HG02884 (cell line): ENCODE results near the gene ANKS1A.

Experiments used
- ATAC-seq: cut with Tn5 transposase; IDR thresholded peaks from one replicate; pipeline ENCODE4 v1.9.1; 2021; ENCODE audit warnings: mild to moderate bottlenecking, moderate library complexity; ENCODE audit not compliant: unreplicated experiment

ANKS1A gene

DNA sequence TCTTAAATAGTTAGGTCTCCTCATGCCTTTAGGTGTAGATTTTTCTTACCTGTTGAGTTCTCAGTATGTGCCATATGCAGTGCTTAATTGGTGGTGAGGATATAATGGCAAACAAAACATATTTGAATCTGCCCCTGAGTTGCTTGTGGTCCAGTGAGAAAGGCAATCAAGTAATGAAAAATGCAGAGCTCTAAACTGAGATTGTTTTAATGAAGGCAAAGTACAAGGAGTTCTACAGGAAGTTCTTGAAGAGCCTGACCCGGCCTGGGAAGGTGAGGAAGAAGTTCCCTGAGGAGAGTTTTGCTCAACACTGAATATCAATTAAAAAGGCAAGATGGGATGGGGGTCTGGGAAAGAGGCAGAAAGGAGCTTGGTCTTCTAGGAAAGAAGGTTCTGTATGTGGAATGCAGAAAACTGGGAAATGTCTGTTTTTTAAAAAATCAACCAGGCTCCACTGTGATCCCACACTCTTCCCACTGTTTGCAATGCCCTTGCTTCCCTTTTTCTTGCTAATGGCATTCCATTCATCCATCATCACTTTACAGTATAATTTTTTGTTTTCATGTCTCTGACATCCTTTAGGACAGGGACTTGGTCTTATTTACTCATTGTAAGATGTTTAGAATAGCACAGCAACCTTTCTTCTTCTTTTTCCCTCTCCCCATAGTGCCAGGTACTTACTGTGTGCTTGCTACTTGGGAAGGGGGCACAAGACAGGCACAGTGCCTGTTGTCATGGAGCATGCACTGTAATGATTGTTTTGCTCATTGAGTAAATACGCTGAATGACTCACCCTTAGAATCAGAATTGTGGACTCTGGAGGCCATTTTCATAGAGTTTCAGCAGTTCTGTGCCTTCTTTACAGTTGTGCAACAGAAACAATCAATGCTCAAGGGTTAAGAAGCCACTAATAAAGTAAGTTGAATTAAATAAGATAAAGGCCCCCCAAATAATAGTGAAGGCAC, 64.3 kb downstream of the ANKS1A start:
- ATAC-seq, result no peak

DNA sequence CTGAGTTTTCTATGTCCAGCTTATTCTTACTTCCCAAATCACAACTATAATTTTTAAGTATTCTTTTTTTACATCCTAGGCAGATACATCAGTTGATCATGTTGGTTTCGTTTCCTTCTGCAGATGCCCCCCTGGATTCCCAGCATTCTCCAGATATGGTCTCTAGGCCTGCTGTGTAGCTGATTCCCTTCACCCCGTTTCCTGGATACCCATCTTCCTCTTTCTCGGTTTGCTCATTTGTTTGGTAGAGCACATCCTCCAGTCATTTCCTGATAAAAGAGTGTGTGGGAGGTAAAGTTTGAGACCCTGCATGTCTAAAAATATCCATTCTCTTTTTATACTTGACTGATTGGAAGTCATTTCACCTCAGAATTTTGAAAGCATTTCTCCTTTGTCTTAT, 66.4 kb downstream of the ANKS1A start:
- no peak for ATAC-seq

DNA sequence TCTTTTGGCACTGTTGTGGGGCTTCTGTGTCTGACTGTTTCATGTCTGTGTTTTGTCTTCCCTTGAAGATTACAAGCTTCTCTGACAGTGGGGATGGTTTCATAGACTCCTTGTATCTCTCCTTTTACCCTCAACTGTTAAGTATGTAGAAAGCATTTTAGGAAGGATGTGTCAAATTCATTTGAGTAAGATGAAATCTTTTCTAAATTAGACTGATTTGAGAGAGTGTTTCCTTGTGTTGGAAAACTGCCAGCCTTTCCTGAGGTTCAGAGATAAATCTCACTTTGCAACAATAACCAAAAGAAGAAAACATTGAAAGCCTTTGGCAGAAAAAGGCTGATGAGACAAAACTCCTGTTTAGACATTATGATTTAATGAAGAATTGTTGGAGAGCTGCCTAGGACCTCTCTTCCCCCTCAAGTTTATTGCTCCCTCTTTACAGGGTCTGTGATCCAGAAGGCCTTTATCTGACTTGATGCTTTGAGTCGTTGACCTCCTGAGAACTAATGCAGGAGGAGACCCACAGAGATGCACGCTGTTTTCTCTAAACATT, 68.3 kb downstream of the ANKS1A start:
- no peak for ATAC-seq

DNA sequence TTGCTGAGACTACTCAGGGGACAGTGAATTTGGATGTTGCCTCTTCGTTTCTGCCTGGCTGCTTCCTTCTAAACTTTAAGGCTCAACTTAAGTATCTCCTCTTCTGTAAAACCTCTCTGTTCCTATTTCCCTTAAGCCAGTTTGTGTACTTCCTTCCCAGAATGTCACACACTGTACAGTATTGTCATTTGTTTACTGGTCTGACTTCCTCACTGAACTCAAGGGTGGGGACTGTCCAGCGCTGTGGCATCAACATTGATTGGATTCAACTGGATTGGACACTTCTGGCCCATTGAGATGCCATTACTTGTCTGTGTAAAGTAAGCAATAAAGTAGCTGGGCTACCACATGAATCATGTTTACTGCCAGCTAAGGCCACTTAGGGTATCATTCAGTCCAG, 69.7 kb downstream of the ANKS1A start:
- no peak for ATAC-seq

DNA sequence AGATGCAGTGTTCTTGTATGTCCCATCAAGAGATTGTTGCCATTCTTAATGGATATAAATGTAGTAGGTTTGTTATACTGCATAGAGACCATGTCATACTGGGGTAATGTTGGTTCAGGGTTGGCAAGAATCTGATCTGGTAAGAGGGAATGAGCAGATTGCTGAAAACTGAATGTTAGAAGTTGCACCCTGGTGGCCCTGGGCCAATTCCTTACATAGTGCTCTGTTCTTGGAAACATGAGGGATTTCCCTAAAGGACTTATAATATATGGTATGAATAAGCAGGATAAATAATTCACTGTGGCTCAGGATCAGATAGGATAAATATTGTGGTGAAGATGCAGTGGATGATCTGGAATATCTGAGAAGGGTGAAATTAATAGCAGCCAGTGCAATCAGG, 70.2 kb downstream of the ANKS1A start:
- ATAC-seq, result no peak

DNA sequence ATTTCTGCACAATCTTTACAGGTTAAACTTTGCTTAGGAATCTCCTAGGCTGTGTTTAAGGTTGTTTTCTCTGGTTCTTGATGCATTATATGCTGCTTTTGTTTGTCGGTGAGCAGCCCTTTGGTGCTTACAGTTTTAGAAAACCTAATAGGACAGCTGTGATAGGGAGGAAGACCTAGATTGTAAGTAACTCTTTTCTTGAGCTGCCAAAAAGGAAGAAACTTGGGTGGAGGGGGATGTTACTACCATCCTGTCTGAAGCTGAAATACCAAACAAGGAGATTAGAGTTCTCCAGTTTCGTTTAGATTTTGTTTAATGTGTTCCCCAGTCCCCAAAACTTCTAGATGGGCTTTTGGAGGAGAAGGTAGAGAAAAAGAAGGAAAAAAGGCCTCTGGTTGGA, 72.0 kb downstream of the ANKS1A start:
- no peak for ATAC-seq

DNA sequence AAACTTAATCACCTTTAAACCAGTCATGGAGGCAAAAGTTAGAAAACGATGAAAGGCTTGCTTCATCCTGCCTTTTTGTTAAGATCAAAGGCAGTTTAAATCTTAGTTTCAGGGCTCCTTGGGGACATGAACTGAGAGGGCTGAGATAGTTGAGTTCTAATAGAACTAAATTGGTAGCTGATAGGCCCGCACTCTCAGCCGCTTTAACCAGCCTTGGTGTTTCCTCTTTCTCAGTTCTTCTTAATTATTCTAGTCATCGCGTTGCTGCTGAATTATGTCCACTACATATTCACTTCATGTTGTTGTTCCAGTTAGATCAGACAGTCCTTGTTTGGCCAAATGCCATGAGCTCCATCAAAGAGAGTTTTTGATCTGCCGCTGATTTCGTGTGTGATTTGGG, 72.5 kb downstream of the ANKS1A start:
- ATAC-seq, result no peak

DNA sequence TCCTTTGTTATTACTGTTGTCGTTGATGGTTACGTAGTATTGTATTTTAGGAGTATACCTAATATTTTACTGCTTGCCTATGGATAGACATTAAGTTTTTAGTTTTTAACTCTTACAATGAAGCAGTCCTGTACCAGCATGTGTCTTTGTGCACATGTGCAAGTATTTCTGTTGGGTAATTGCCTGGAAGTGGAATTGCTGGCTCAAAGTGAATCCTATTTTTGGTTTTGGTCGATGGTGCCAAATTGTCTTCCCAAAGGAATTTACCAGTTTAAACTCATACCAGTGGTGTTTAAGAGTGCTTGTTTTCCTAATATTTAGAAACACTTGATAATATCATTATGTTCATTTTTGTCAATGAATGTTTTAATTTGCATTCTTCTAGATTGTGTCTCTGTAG, 75.5 kb downstream of the ANKS1A start:
- ATAC-seq, result no peak

DNA sequence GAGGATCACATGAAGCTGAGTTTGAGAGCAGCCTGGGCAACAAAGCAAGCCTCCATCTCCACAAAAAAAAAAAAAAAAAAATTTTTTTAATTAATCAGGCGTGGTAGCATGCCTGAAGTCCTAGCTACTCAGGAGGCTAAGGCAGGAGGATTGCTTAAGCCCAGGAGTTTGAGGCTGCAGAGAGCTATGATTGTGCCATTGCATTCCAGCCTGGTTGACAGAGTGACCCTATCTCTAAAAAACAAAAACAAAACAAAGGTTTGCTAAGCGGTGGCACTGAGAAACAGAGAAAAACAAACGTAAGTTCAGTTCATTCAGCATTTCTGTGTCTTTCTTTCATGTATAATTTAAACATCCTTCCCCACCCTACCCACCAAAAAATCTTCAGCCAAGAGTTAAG, 78.4 kb downstream of the ANKS1A start:
- ATAC-seq, result no peak

DNA sequence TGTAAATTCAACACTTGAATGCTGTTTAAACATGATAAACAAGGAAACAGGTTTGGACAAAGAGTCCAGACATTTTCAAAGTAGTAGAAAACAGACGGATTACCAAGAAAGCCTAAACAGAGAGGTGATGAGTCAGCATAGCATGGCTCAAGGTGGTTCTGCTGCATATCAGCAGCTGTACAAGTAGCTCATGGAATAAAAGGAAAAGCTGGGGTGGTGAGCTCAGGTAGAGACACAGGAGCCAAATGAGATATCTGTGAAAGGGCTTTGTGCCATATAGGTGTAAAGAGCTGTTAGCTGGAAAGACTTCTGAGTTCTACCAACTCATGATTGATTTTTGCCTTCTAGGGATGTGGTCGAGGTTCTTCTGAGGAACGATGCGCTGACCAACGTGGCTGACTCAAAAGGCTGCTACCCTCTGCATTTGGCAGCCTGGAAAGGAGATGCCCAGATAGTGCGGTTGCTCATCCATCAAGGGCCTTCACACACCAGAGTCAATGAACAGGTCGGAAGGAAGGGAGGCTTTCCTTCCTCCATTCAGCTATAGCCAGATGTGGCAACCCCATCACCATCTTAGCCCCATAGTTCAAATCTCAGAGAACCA, 80.7 kb downstream of the ANKS1A start:
- ATAC-seq, result no peak

DNA sequence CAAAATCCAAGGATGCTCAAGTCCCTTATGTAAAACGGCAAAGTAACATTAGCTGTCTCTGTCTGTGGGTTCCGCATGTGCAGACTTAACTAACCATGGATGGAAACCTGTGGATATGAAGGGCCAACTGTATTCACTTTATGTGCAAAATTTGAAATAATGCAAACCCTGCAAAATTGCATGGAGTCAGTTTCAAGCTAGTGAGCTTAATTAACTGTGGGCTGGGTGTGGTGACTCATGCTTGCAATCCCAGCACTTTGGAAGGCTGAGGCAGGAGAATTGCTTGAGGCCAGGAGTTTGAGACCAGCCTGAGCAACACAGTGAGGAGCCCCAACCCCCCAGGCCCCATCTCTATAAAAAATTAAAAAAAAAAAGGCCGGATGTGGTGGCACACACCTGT, 81.4 kb downstream of the ANKS1A start:
- ATAC-seq, result no peak

DNA sequence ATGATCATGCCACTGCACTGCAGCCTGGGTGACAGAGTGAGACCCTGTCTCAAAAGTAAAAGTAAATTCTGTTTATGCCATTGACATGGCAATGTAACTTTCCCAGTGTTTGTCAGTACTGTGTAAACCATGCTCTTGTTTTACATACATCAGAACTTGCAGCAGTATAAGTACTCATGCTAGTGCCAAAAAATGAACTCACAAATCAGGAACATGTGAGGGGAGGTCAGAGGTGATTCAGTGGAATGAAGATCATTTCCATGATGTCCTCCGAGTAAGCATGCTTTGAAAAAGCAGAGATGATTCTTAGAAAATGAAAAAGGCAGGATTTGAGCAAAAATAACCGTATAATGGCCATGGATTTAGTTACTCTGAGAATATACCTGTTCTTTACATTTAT, 81.9 kb downstream of the ANKS1A start:
- ATAC-seq, result no peak

DNA sequence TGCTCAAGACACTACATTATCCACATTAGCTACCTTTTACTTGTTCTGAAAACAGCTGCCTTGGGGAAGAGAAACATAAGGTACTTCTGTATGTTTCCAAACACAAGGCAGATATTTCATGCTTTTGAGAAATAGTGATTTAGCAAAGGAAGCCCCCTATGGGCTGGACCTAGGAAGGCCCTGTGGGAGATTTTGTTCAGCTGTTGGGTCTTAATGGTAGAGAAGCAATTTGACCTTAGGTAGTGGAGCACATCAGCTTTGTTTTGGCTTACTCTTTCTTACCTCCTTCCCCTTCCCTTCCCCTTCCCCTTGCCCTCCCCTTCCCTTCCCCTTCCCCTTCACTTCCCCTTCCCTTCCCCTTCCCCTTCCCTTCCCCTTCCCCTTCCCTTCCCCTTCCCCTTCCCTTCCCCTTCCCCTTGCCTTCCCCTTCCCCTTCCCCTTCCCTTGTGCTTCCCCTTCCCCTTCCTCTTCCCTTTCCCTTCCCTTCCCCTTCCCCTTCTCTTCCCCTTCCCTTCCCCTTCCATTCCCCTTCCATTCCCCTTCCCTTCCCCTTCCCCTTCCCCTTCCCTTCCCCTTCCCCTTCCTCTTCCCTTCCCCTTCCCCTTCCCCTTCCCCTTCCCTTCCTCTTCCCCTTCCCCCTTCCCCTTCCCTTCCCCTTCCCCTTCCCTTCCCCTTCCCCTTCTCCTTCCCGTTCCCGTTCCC, 84.6 kb downstream of the ANKS1A start:
- ATAC-seq, result no peak

DNA sequence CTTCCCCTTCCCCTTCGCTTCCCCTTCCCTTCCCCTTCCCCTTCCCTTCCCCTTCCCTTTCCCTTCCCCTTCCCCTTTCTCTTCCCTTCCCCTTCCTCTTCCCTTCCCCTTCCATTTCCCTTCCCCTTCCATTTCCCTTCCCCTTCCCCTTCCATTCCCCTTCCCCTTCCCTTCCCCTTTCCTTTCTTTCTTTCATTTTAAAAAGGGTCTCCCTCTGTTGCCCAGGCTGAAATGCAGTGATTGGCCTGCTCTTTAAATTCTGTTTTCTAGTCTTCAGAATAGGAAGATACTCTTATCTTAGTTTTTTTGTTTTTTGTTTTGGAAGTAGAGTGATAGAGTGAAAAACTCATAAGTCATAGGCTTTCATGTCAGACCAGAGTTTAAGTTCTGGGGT, 85.2 kb downstream of the ANKS1A start:
- ATAC-seq, result no peak

DNA sequence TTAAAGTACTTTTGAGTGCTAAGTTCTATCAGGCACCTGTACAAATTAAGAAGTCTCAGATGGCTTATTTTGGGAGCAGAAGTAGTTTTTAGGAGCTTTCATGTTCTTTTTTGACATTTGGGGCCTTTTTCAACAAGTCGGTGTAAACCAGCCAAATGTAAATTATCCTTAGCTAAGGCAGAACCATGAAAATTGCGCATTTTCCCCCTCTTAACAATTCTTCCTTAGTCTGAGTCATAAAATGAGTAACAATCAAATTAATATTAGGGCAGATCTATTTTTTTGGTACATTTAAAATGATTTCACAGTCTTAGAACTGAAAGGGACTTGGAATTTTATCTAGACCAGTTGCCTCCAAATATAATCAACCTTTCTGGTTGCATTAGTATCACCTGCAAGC, 87.2 kb downstream of the ANKS1A start:
- ATAC-seq, result no peak

DNA sequence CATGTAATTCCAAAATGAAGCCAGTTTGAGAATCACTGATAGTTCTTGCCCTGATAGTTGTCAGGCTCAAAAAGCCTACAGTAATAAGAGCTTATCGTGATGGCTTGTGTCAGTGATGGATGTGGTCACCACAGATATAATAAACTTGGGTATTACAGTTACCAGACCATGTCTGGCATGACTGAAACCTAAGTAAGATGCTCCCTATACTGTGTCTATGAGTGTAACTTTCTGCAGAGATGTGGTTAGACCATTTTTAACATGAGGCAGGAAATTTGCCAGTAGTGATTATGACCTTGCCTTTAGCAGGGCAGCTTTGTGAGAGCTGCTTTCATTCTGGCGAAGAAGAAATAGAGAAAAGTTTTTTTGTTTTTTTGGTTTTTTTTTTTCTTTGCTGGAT, 90.2 kb downstream of the ANKS1A start:
- ATAC-seq, result no peak

DNA sequence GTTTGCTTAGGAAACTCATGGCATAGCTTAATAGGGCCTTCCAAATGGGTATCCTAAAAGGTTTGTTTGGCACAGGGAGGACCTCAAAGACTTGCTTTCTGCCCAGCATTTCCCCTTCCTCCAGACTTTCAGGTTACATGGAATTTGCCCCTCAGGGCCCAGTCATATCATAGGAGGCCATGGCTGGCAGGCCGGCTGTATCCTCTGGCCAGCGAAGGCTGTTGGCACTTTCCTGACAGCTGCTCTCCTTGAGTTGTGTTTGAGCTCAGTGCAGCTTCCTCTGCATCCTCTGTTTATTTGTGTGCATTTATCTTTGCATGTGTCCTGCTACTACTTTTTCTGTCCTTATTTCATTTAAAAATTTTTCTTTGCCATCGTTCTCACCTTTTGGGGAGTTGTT, 90.9 kb downstream of the ANKS1A start:
- ATAC-seq, result no peak

DNA sequence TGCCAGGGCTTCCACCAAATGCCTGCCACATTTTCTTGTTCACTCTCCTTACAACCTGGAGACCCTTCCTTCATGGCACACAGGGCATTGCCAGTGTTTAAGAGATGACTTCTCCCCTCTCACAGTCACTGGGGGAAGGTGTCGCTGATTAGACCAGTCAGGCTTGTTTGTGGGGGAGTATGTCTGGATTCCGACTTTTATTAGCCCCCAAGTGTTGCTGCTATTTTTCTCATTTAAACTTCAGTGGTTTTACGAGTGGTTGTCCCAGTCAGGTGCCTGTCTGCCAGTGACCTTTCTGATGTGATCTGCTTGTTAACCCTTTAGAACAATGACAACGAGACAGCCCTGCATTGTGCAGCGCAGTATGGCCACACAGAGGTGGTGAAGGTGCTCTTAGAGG, 92.3 kb downstream of the ANKS1A start:
- ATAC-seq, result no peak

DNA sequence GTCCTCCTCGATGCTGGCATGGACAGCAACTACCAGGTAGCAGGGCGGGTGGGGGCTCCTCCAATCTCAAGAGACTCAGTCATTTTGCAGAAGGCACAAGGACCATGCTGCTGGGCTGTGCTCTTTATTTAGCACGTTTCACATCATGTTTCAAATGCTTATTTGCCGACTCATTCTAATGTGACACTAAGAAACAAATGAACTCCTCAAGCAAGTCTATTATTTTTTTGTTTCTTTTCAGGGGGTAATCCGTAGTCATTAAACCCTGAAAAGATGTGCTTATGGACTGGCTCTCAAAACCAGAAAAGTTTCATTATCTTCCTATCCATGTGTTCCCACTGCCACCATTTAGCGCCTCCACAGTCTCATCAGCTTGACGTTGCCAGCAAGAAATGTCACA, 92.9 kb downstream of the ANKS1A start:
- no peak for ATAC-seq

DNA sequence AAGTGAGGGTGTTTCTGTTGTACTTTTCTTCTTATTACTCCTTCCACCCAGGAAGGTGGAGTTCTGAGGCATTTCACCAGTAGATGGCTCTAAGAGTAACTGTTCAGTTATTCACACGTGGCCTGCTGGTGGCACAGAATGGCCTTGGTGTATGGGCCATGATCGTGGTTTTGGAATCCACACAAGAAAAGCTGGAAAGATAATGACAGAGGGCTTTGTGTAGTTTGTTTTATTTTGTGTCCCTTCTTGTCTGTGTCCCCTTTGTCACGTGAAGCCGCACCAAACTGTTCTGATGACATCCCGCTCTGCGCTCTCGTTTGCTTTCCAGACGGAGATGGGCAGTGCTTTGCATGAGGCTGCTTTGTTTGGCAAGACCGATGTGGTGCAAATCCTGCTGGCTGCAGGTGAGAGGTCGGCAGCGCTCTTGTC, 93.4 kb downstream of the ANKS1A start:
- ATAC-seq, result no peak

DNA sequence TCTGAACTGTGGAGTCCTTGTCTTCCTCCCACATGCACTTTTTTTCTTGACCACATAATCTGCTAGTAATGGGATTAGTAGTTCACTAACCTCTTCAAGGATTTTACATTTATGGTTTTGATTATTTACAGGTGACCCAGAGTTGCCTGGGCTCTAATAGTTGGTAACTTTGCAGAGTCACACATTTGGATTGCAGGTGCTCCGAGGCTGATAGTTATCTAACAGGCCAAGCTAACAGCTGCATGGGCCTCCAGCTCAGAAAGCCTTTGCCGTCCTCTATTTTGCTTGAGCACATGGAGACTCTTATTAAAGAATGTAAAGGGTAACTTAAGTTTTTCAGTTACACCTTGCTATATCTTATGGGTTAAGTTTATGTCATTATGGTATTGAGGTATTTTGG, 95.4 kb downstream of the ANKS1A start:
- ATAC-seq, result no peak

DNA sequence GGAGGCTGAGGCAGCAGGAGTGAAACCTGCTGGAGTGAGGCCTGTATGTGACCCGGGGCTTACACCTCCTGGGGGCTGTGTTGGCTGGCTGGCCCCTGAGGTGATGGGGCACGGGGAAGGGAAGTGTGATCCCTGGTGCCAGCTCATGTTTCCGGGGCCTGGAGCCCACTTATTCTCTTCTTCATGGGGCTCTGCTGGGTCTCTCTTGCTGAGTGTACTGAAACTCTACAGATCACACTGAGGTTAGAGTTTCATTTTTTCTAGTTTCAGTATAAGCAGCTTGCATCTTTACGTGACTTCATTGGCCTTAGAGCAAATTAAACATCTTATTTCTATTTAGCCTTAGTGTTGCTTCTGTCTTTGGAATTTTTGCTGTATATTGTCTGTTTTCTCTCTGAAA, 96.2 kb downstream of the ANKS1A start:
- no peak for ATAC-seq
